MM.1S (cell line): ENCODE measurements around the gene NME3.

ENCODE experiments used
- DNase-seq: peaks from one replicate; pipeline ENCODE4 v3.0.0-alpha.2; 2015
- H2AFZ ChIP-seq: fragments of 300-600 bp; sonication (generic); 2 replicates; pipeline ENCODE4 v1.6.0; 2016; ENCODE audit warnings: antibody characterized with exemption, low read length
- H3F3A ChIP-seq: fragments of 300-600 bp; sonication (generic); 2 replicates; pipeline ENCODE4 v1.6.1; 2016; ENCODE audit warnings: mild to moderate bottlenecking, antibody characterized with exemption, low read length, moderate library complexity, mixed read lengths; ENCODE audit not compliant: insufficient read depth
- H3K27ac ChIP-seq: fragments of 300-600 bp; sonication (generic); 2 replicates; pipeline ENCODE4 v1.5.1; 2016; ENCODE audit warnings: mild to moderate bottlenecking, low read length
- H3K27me3 ChIP-seq: fragments of 300-600 bp; sonication (generic); replicated peaks from 2 replicates; pipeline ENCODE4 v1.6.0; 2016; ENCODE audit warnings: low read length; ENCODE audit not compliant: insufficient read depth
- H3K36me3 ChIP-seq: fragments of 300-600 bp; sonication (generic); replicated peaks from 2 replicates; pipeline ENCODE4 v1.6.1; 2016; ENCODE audit warnings: mild to moderate bottlenecking, low read length, mixed read lengths; ENCODE audit not compliant: insufficient read depth
- H3K4me1 ChIP-seq: fragments of 300-600 bp; sonication (generic); 2 replicates; pipeline ENCODE4 v1.6.1; 2016; ENCODE audit warnings: low read length, mixed read lengths
- H3K4me2 ChIP-seq: fragments of 300-600 bp; sonication (generic); 2 replicates; pipeline ENCODE4 v1.6.0; 2016; ENCODE audit warnings: low read depth, low read length
- H3K4me3 ChIP-seq: fragments of 300-600 bp; sonication (generic); 2 replicates; pipeline ENCODE4 v1.5.1; 2016; ENCODE audit warnings: low read length, mixed read lengths
- H3K79me2 ChIP-seq: fragments of 300-600 bp; sonication (generic); 2 replicates; pipeline ENCODE4 v1.6.1; 2016; ENCODE audit warnings: mixed run types, low read length, mixed read lengths
- H3K9ac ChIP-seq: fragments of 300-600 bp; sonication (generic); 2 replicates; pipeline ENCODE4 v1.6.1; 2016; ENCODE audit warnings: low read length, mixed read lengths
- H3K9me2 ChIP-seq: fragments of 300-600 bp; sonication (generic); replicated peaks from 2 replicates; pipeline ENCODE4 v1.6.1; 2016; ENCODE audit warnings: mild to moderate bottlenecking, low read length, mixed read lengths; ENCODE audit not compliant: insufficient read depth
- H3K9me3 ChIP-seq: fragments of 300-600 bp; sonication (generic); replicated peaks from 2 replicates; pipeline ENCODE4 v1.6.1; 2016; ENCODE audit warnings: mild to moderate bottlenecking, low read length, mixed read lengths; ENCODE audit not compliant: insufficient read depth
- H4K20me1 ChIP-seq: fragments of 300-600 bp; sonication (generic); 2 replicates; pipeline ENCODE4 v1.6.1; 2016; ENCODE audit warnings: mild to moderate bottlenecking, low read length, moderate library complexity, mixed read lengths; ENCODE audit not compliant: insufficient read depth
- EZH2 ChIP-seq: fragments of 300-600 bp; sonication (generic); optimal IDR thresholded peaks from 2 replicates; pipeline ENCODE3; 2017; ENCODE audit warnings: low read depth, mild to moderate bottlenecking, antibody characterized with exemption, low read length, mixed read lengths
- EZH2phosphoT487 ChIP-seq: fragments of 300-600 bp; sonication (generic); IDR thresholded peaks from 2 replicates; pipeline ENCODE4 v1.6.1; 2018; ENCODE audit warnings: antibody characterized with exemption, low read length
- TF ChIP-seq, protein P1 (sequence below): fragments of 300-600 bp; sonication (generic); IDR thresholded peaks from 2 replicates; pipeline ENCODE4 v1.5.1; 2016; ENCODE audit warnings: antibody characterized with exemption, low read length, mixed read lengths

NME3 gene

DNA sequence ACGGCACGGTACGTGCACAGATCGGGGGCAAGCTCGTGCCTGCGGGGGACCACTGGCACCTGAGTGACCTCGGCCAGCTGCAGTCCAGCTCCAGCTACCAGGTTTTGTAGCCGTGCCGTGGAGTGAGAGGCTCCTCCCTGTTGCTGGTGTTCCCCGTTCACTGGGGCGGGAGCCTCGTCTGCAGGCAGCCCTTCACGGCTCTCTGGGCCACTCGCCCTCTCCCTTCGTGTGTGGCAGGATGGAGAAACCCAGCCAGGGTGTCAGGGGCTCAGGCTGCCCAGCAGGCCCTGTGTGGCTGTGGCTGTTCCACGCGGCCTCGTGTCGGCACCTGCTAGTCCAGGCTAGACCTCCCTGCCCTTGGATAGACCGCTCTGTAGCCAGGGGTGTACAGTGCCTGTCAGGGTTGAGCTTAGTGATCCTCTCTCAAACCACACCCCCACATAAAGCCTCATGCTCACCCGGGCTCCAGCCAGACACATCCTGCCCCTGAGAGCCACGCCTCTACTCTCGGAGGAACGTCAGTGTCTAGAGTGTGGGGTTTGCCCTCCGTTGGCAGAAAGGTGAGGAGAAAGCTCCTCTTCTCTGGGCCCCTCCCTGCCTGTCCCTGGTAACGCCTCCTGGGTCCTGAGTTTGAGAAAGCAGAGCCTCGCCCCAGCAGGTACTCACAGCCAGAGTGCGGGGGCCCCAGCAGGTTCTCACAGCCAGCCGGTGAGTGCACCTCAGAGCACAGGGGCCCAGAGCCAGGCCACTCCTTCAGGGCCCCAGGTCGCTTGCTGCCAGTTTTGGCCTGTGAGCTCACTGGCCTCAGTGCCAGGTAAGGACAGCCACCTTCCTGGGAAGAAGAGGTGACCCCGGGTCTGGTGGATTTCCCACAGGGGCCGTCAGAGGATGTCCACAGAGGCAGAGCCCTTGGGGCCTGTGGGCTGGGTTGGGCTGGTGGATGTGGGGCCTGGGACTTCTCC lies 27.7 kb downstream of the NME3 start:
- Histone ChIP-seq H3K27me3 (no peaks in the 10 kb centered on the region), H3K79me2 (no peaks in the 10 kb centered on the region), H3F3A (peaks cover 5% of the 10 kb centered on the region; the same call in 1 of the 2 replicates), H4K20me1 (no peaks in the 10 kb centered on the region), H3K9me2 (no peaks in the 10 kb centered on the region), H3K4me1 (no peaks in the 10 kb centered on the region), H3K4me3 (no peak overlapping the region), H3K36me3 (no peaks in the 10 kb centered on the region), H2AFZ (no peak overlapping the region), H3K27ac (no peak overlapping the region), H3K9me3 (no peaks in the 10 kb centered on the region), H3K4me2 (no peak overlapping the region), H3K9ac (no peak overlapping the region)
- no peak for DNase-seq
- no peak for TF ChIP-seq EZH2
- TF ChIP-seq EZH2phosphoT487 = no peak
- TF ChIP-seq, protein P1, sequence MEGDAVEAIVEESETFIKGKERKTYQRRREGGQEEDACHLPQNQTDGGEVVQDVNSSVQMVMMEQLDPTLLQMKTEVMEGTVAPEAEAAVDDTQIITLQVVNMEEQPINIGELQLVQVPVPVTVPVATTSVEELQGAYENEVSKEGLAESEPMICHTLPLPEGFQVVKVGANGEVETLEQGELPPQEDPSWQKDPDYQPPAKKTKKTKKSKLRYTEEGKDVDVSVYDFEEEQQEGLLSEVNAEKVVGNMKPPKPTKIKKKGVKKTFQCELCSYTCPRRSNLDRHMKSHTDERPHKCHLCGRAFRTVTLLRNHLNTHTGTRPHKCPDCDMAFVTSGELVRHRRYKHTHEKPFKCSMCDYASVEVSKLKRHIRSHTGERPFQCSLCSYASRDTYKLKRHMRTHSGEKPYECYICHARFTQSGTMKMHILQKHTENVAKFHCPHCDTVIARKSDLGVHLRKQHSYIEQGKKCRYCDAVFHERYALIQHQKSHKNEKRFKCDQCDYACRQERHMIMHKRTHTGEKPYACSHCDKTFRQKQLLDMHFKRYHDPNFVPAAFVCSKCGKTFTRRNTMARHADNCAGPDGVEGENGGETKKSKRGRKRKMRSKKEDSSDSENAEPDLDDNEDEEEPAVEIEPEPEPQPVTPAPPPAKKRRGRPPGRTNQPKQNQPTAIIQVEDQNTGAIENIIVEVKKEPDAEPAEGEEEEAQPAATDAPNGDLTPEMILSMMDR = no peak

DNA sequence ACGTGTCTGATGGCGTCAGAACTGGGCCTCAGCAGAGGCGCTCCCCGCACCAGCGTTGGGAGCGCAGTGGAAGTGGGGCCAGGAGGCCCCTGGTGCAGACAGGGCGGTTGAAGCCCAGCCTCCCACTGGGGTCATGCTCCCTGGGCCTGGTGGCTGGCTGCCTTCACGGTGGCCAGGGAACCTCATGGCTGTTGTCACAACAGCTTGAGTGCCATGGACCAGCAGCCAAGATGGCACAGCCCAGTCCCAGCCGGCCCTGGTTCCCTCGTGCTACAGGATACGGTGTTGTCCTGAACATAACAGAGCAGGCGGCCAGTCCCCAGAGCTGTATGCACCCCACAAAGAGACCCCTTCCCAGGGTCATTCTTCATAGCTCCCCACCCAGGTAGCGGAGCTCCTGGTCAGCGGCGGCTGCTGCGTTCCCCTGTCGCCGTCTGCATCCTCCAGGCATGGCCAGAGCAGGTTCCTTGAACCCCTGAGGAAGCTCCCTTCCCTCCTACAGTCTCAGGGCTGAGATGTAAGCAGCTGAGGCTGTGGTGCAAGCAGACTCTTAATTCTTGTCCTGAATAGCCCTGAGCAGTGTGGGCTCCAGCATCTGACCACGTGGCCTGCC lies 29.7 kb downstream of the NME3 start:
- H3K9ac ChIP-seq = no peak overlapping the region
- no peaks in the 10 kb centered on the region for H3K79me2 ChIP-seq
- no peaks in the 10 kb centered on the region for H3K27me3 ChIP-seq
- no peaks in the 10 kb centered on the region for H3K9me2 ChIP-seq
- DNase-seq = no peak
- H3K4me2 ChIP-seq = no peak overlapping the region
- peaks cover 13% of the 10 kb centered on the region; the same call in 1 of the 2 replicates for H3F3A ChIP-seq
- no peaks in the 10 kb centered on the region for H4K20me1 ChIP-seq
- H3K36me3 ChIP-seq = no peaks in the 10 kb centered on the region
- no peak overlapping the region for H2AFZ ChIP-seq
- no peak overlapping the region for H3K4me3 ChIP-seq
- no peaks in the 10 kb centered on the region for H3K9me3 ChIP-seq
- H3K4me1 ChIP-seq = no peaks in the 10 kb centered on the region
- no peak overlapping the region for H3K27ac ChIP-seq
- no peak for TF ChIP-seq EZH2
- TF ChIP-seq, protein P1 = no peak
- TF ChIP-seq EZH2phosphoT487 = no peak

DNA sequence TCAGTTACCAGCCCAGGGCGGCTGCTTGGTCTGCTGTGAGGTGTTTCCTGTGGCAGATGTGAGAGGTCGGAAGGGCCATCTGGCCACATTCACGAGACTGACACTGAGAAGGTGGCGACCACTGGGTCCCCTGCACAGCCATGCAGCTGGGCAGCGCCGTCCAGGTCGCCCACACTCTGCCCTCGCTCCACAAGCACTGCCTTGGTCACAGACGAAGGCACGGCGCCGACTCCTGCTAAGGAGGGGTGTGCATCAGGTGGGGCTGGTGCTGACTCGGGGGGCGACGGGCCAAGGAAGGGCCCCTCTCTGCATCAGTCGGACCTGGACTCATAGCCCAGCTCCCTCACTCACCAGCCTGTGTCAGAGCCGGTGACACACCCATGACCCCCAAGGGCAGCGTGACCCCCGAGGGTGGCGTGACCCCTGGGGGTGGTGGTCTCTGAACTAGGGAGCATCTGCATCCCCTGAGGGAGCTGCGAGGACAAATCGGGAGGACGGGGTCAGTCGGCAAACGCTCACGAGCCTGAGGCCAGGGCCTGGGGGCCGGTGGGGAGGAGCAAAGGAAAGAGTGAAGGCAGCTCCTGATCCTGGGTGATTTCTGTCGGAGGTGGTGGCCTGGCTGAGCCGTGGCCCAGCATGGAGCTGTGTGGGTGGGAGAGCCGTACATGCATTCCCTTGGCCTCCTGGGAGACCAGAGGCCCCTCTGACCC lies 30.4 kb downstream of the NME3 start:
- Histone ChIP-seq H3K79me2 (no peaks in the 10 kb centered on the region), H3K36me3 (no peaks in the 10 kb centered on the region), H3K9me2 (no peaks in the 10 kb centered on the region), H3K27me3 (no peaks in the 10 kb centered on the region), H3K9me3 (no peaks in the 10 kb centered on the region), H4K20me1 (no peaks in the 10 kb centered on the region), H3K4me3 (no peak overlapping the region), H3K4me2 (no peak overlapping the region), H3F3A (peaks cover 13% of the 10 kb centered on the region; the same call in 1 of the 2 replicates), H3K27ac (no peak overlapping the region), H2AFZ (no peak overlapping the region), H3K9ac (no peak overlapping the region), H3K4me1 (no peaks in the 10 kb centered on the region)
- no peak for DNase-seq
- TF ChIP-seq, protein P1 = no peak
- TF ChIP-seq EZH2 = no peak
